Colonic mucosa (tissue), 4 donors: ENCODE measurements around the gene SGTA. TPM values are rescaled to one million over a fixed set of nuclear protein-coding genes. Genes with fewer than 3 reads are reported as not detected.

Experiments used
- DNase-seq: peaks from one replicate; pipeline ENCODE4 v3.0.0-alpha.2; 2020
- H3K27ac ChIP-seq: fragments of 200-600 bp; one replicate; pipeline ENCODE4 v1.8.0; 2021
- H3K27me3 ChIP-seq: fragments of 200-600 bp; one replicate; pipeline ENCODE4 v1.8.0; 2021
- H3K36me3 ChIP-seq: fragments of 200-600 bp; one replicate; pipeline ENCODE4 v1.8.0; 2021
- H3K4me1 ChIP-seq: fragments of 200-600 bp; one replicate; pipeline ENCODE4 v1.8.0; 2021; ENCODE audit warnings: mild to moderate bottlenecking
- H3K4me3 ChIP-seq: fragments of 200-600 bp; one replicate; pipeline ENCODE4 v1.8.0; 2021
- H3K9ac ChIP-seq, 2 donors: one replicate each; pipeline ENCODE4 v1.7.0; 2013; ENCODE audit warnings: control low read depth in 2 of 2, low read depth in 2 of 2, low read length in 2 of 2
- H3K9me3 ChIP-seq: fragments of 200-600 bp; one replicate; pipeline ENCODE4 v1.8.0; 2021
- CTCF ChIP-seq: fragments of 200-600 bp; IDR thresholded peaks from one replicate; pipeline ENCODE4 v1.8.0; 2022; ENCODE audit warnings: antibody characterized with exemption, mild to moderate bottlenecking
- intact Hi-C: fragments of 100-400 bp; cut with DNase I; formaldehyde crosslinking; loops from one replicate; pipeline ENCODE4 v1.14.1; 2022
- total RNA-seq, 2 donors: library from RNA; stranded (reverse); fragmentation: NEBNext Ultra II Directional in 1 of 2; extraction: Animal tissue kit (Norgen Biotek cat#: 25700) in 1 of 2; gene quantifications; one replicate each; pipeline ENCODE4 v1.2.1, GENCODE V29; 2021
- donor health status: healthy.
- donor health status: DM: no; HTN: no; CAD: no.
- donor health status: DM: no; HTN: no; CAD: no.

Gene SGTA
- total RNA-seq, 2 donors from 2014 or later: 46.5 to 80.6 TPM

GRCh38 chr19:2723345-2723715, 59.7 kb downstream of the SGTA start:
- peaks cover 36% of the 10 kb centered on the region for H3K27me3 ChIP-seq
- no peak for TF ChIP-seq CTCF
- no peak for DNase-seq
- H3K36me3 ChIP-seq: no peaks in the 10 kb centered on the region
- H3K9ac ChIP-seq: no peak overlapping the region
- no peaks in the 10 kb centered on the region for H3K9me3 ChIP-seq
- H3K4me3 ChIP-seq: no peak overlapping the region
- H3K27ac ChIP-seq: no peak overlapping the region
- intact Hi-C loops: no loop called here
- no peaks in the 10 kb centered on the region for H3K4me1 ChIP-seq

- Histone ChIP-seq H3K4me3 (no peak overlapping the region), H3K4me1 (no peaks in the 10 kb centered on the region), H3K27ac (no peak overlapping the region), H3K36me3 (no peaks in the 10 kb centered on the region), H3K9ac (no peak overlapping the region), H3K9me3 (no peaks in the 10 kb centered on the region), H3K27me3 (peaks cover 35% of the 10 kb centered on the region)
- DNase-seq: peak; percentile 32
- TF ChIP-seq CTCF: no peak
- intact Hi-C loops: no loop called here
Measured at GRCh38 chr19:2722541-2723344, 60.3 kb downstream of the SGTA start.

GRCh38 chr19:2721570-2722540, 61.2 kb downstream of the SGTA start:
- Histone ChIP-seq H3K4me1 (no peaks in the 10 kb centered on the region), H3K27ac (no peak overlapping the region), H3K27me3 (peaks cover 27% of the 10 kb centered on the region), H3K9ac (no peak overlapping the region), H3K9me3 (no peaks in the 10 kb centered on the region), H3K36me3 (no peaks in the 10 kb centered on the region), H3K4me3 (no peak overlapping the region)
- TF ChIP-seq CTCF: no peak
- DNase-seq: no peak
- intact Hi-C loops: no loop called here

- peak within 1 kb of the TSS in 1 of 2 donors; percentile 12 for H3K9ac ChIP-seq
- DNase-seq: no peak
- no peak within 1 kb of the TSS for H3K27ac ChIP-seq
Measured at GRCh38 chr19:2720777-2721569, 62.1 kb downstream of the SGTA start, which contains the start of gene DIRAS1. Gene DIRAS1, minus strand, starts transcription at chr19:2721372. Its CDS starts 3,566 bp downstream, at chr19:2717806.

More at GRCh38 chr19:2720777-2721569, 62.1 kb downstream of the SGTA start, which contains the start of gene DIRAS1:
- Histone ChIP-seq H3K4me3 (no peak within 1 kb of the TSS), H3K4me1 (no peaks in the 10 kb centered on the region), H3K9me3 (no peaks in the 10 kb centered on the region), H3K27me3 (peaks cover 24% of the 10 kb centered on the region), H3K36me3 (no peaks in the 10 kb centered on the region)
- no peak for TF ChIP-seq CTCF
- intact Hi-C loops: no loop called here
